NCI-H146 treated with DMSO at 0.1 percent for 48 hours (cell line): Measurements from ENCODE around the gene SYDE2.
A peak's percentile ranks its signal among the peaks of the same experiment; 100 is the strongest.
"Not testable (repeated sequence)": the region's sequence is repeated elsewhere in the genome, so short reads cannot be mapped to it uniquely, and the experiment has no call there.

Source experiments
- DNase-seq: peaks from one replicate; lab custom pipeline; 2025; ENCODE audit not compliant: unreplicated experiment; lab: John Stamatoyannopoulos, UW

Gene SYDE2

DNA sequence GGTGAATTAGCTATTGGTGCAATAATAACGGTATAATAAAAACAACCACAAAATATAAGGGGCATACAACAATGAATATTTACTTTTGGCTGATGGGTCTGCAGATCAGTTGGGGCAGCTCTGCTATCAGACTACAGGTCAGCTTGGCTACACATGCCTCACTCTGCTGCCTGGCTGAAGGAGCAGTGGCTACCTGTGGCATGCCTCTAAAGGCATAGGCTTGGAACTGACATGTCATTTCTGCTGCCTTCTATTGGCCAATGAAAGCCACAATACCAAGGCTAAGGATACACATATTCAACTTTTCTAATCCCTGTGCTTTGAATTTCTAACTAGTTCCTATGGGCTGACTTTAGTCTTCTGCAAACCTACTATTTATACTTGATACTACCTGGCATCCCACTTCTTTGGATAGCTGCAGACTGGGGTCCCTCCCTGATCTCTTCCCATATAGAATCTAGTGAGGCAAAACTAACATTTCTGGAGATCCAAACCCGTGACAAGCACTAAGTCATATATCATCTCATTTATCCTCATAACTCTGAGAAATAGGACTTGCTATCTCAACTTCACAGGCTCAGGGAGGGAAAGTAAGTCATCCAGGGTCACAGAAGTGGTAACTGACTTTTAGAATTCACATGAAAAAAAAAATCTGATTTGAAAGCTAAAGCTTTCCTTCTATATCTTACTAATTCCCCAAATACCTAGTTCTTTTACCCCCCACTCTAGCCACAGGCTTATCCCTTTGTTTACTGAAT is 19.2 kb upstream of the SYDE2 start:
- no peak for DNase-seq

DNA sequence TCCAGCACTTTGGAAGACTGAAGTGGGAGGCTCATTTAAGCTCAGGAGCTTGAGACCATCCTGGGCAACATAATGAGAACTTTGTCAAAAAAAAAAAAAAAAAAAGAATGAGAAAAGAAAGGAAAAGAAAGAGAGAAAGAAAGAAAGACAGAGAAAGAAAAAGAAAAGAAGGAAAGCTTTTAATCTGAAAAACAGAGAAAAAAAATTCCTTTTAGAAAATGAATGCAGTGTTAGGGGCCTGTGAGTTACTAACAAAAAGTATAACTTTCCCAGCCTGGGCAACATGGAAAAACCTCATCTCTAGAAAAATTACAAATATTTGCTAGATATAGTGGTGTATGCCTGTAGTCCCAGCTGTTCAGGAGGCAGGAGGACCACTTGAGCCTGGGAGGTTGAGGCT is 15.9 kb upstream of the SYDE2 start:
- no peak for DNase-seq

DNA sequence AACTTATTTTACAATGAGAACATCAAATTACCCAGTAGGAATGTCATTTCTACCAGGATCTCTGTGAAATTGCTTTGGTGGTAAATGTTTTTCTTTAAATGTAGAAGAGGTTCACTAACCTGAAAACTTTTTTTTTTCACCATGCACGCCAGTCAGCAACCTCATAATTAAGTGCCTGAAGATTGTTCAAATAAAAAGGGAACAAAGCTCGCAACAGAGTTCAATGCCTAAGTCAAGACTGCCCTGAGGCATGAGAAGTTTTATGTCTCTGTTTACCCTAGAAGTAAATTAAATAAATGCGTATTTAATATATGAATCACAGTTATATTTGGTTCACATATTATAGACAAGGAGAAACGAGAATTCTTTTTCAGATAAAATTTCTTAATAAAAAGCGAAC is 13.8 kb upstream of the SYDE2 start:
- no peak for DNase-seq

DNA sequence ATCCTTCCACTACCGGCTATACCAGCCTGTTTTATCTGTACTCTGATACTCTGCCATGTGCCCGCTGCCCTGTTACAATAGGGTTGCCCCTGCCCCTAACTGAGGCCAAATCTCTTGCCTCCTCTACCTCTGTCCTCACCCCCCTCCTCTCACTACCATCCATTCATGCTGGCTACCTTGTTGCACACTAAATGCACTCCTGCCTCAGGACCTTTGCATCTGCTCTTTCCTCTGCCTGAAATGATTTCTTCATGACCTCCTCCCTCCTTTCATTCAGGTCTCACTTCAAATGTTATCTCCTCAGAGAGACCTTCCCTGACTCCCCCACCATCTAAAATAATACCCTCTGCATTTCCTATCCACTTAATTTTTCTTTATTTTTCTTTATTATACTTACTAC is 7.7 kb upstream of the SYDE2 start:
- DNase-seq = no peak

DNA sequence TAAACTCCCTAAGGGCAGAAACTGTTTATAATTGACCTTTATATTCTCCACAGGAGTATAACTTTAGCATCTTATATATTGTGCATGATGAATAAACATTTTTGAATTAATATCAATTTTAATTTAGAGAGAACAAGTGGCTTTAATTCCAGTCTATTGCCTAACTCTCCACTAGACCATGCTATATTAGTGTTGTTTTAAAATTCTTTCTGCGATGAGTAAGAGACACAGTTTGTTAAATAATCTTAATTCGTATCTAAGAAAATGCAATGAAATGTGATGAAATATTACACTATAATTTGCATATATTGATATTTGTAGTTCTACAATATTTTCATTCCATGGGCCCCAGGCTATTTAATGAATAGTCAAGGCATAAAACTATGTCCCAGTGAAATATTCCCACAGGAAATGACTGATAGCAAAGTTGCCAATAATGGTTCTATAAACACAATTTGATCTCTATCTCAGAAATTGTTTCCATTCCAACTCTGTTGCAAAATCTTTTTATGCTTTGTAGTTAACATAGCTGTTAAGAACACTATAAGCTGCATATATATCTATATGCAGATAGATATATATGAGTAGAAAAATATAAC is 2.9 kb upstream of the SYDE2 start:
- DNase-seq = no peak

DNA sequence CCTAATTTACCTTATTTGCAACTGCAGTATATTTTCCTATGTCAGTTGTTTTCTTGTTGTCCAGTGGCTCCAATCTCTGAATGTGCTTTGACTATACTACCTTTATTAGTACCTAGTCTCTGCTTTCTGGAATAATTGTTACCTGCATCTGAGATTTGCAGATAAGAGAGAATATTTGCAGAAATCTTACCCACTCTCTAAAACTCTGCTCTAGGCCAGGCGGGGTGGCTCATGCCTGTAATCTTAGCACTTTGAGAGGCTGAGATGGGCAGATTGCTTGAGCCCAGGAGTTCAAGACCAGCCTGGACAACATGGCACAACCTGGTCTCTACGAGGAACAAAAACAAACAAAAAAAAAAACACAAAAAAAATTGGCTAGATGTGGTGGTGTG is 2.0 kb upstream of the SYDE2 start:
- DNase-seq = no peak

DNA sequence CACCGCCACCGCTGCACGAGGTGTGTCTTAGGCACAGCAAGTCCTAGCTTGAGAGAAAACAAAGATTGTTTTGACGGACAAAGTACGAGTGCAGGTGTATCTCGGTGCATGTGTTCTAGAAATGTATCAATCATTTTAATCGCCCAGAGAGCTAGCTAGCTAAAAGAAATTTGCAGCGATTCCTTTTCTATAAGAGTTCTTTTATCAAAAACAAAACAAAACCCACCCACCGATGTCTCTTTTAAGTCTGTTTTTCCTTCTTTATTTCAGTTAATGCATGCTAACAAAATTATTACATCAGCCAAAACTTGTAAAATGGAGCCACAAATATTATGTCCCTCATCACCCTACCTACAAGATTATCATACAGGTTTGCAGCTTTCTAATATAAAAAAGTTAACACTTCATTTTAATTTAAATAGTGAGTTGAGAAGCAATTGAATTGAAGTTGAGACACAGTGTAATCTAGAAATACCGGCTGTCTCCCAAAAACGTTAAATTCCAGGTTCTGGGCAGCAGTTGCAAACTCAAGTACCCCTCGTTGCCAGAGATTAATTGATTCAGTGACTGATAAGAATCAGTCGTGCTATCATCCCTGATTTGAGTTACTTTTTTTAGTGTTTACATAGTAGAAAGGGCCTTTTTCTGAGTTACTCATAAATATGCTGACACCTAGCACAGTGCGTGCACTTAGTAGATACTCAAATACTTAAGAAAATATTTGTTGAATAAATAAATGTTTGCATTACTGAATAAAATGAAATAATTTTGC is 1.5 kb upstream of the SYDE2 start:
- DNase-seq = no peak

DNA sequence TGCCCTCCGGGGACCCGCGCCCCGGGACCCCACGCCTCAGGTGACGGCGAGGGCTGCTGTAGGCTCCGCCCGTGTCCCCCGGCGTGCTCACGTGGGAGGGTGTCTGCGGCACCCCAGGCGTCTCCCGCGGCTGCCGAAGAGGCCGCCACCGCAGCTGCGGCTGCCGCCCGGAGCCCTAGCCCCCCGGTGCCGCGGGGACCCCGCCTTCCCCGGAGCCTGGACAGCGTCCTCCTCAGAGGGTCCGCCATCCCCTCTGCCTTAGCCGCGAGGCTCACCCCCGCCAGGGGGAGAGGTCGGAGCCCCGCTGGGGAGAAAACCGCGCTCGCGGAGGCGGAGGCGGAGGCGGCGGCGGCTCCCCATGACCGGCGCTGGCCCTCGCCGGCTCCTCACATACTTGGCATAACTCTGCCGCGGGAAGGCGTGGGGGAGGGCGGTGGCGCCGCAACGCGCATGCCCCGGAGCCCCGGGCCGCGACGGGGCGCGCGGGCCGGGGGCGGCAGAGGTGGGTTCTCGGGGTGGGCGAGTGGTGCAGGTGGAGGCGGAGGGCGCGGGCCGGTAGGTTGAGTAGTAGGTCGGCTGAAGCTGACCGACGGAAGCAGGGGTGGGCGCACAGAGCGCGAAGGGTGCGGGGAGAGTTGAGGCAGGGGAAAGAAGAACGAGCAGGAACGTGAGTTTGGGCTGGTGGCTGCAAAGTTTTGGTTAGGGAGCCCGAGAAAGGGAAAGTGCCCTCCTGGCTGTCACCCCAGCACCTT is 700 bp upstream of the SYDE2 start:
- peak; percentile 34 for DNase-seq

DNA sequence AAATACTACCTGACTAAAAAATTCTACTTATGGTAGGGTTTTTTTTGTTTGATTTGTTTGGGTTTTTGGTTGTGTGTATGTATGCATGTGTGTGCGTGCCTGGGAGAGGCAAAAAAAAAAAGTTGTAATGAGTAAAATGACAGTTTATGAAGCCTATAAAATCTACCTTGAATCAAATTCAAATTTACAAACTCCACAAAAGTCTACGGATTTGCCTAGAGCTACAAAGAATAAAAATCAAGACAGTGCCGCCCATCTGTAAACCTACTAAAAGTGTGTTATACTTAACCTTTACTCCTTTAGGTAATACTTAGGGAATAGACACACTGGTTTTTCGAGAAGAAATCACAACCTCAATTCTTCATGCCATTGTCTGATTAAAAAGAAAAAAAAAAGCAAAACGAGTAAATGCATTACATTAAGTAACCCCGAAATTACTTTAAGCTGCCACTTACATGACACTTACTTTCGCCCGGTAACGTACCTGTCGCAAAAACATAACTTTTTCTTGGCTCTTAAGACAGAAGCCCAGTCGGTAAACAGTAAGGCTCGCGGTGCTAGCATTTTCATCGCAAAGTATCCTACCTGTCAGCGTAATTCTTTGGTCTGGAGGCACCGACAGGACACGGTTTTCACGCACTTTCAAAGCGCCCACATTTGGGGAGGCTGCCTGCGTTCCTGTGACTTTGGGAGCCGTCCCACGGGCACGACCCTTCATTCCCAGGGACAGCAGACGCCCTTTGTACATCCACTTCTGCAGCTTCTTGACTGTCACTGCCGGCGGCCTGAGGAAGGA is 951 bp downstream of the SYDE2 start:
- no peak for DNase-seq

DNA sequence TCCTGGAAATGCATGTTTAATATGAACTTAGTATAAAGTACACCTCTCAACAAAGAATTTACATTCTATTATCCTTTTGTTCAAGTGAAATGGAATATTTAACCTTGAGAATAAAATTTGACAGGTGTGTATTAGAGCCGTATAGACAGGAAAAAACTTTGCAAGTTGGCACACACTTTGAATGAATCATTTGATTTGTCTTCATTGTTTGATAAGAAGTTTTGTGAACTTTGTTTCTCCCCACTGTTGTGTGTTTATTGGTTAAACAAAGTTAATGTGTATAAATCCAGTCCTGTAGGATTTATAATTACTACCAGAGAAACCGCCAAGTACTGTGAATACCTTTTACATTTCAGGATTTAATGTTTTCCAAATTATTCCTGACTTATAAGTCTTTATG is 2.0 kb downstream of the SYDE2 start:
- DNase-seq = no peak

DNA sequence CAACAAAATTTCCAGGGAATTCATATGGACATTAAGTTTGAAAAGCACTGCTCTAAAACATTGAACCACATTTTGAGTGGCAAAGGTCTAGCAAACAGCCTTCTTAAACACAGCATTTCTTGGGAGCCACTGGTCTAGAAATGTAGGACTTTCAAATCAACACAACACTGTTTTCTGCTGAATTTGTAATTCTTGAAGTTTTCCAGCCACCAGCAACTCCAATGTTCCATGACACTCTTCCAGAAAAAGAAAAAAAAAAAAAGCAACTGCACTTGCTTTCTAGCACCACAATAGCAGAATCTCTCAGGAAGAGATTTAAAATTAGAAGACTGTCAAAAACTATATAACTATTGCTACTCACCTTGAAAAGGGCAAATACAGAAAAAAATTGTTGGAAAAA is 4.5 kb downstream of the SYDE2 start:
- DNase-seq = no peak

DNA sequence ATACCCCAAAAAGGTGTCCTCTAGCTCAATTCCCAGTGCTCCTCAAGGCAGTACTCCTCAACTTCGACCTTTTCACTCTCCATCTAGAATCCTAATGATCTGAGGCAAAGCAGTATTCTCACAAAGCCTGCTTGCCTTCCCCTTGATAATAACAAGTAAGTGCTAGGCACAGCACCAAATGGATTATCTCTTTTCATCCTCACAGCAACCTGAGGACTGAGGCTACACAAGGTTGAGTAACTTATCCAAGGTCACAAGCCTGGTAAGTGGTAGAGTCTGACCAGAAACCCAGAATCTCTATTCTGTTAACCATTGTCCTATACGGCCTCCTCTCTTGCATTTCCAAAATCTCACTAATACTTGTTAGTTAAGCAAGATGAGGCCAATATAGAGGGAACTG is 5.1 kb downstream of the SYDE2 start:
- DNase-seq = no peak

DNA sequence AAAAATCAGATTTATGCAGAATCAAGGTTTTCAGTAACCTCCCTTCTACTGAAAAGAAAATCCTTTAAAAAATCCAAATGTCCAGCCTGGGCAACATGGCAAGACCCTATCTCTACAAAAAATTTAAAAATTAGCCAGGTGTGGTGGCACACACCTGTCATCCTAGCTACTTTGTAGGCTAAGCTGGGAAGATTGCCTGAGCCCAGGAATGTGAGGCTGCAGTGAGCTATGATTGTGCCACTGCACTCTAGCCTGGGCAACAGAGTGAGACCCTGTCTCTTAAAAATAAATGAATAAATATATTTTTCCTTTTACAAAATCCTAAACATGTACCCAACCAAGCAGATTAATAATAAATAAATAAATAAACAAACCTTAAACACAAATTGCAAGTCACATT is 8.7 kb downstream of the SYDE2 start:
- not testable (repeated sequence) for DNase-seq

DNA sequence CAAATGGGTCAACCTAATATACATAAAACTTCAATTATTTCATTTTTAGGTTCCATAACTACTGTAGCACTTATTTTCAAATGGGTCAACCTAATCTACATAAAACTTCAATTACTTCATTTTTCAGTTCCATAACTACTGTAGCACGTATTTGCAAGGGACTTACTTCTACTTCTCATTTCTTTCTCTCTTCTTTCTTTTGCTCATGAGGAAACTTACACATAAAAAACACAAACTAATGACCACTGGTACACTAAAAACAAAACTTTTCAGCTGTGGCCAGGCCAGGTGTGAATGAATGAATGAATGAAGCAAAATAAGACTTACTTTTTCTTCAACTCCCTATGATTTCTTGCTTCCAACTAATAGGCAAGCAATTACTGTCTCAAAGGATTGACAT is 11.7 kb downstream of the SYDE2 start:
- DNase-seq = no peak

DNA sequence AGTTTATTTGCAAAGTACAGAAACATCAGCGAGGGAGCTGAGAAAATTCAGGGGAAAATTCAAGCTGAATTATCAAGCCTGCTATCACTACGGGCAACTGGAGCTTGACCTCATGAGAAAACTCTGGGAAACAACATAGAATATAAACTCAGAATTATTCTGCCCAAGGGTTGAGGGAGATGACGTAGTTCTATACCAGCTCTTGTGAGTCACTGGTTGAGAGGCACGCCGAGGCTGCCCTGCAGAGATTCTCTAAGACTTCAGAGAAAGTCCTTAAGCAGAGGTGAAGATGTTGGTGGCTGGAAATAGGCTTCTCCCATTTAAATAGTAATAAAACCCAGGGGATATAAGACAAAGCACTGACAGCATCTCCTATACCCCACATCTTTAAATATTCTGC is 12.3 kb downstream of the SYDE2 start:
- DNase-seq = no peak

DNA sequence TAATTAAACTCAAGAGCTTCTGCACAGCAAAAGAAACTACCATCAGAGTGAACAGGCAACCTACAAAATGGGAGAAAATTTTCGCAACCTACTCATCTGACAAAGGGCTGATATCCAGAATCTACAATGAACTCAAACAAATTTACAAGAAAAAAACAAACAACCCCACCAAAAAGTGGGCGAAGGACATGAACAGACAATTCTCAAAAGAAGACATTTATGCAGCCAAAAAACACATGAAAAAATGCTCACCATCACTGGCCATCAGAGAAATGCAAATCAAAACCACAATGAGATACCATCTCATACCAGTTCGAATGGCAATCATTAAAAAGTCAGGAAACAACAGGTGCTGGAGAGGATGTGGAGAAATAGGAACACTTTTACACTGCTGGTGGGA is 13.8 kb downstream of the SYDE2 start:
- DNase-seq = not testable (repeated sequence)

DNA sequence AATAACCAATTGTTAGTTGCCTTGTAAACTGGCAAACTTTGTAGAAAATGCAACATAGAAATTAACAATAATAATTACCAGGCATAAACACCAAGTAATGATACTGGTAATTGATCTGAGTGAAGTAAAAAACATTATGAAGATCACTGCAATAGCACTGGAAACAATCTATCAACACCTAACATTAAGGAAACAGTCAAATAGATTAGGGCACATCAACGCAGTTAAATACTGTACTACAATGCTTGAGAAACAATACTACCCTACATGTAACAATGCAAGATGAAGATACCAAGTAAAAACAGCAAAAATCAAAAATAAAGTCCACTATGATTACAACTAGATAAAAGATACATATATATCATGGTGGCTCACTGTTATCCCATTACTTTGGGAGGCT is 16.6 kb downstream of the SYDE2 start:
- no peak for DNase-seq

DNA sequence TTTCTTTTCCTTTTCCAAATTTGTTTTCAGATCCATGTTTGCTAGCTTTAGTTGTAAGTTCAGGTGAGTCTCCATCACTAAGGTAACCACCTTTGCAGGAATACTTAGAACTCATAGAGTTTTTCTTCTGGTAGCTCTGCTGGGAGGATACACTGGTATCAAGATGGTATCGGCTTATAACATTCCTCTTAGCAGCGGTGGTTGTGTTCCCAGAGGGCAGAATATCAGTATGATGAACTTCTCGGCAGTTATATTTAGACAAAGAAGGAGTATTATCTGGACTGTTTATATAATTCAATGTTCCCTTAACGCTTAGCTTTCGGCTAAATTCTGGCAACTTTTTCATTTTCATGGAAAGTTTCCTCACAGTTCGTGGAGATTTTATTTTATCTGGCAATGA is 18.1 kb downstream of the SYDE2 start:
- DNase-seq = no peak

DNA sequence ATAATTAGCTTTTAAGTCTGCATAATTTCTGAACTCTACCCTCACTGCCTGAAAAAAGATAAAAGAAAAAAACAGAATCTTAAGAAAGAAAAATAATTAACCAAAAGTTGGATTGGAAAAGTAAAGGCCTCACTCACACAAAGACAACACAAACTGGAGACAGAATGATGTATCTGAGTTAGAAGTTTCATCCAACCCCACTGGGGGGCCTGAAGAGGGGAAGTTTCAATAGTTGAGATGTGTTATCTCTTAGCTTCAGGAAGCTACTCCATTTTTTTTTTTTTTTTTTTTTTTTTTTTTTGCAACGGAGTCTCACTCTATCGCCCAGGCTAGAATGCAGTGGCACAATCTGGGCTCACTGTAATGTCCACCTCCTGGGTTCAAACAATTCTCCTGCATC is 19.9 kb downstream of the SYDE2 start:
- DNase-seq = no peak

DNA sequence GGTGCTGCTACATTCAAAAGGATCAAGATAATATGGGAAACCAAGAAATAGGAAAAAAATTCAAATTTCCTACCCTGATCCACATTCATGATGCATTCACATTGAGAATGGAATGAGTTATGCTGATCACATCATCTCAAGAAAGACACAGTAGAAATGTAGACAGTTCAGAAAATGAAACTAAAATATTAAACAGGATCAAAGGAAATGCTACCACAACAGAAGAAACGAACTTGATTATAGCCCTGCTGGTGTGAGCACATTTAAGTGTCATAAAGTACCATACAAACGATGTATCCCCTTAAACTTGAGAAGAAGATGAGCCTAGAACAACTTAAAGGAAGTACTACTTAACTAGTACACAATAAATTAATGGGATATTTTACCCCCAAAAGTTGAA is 21.3 kb downstream of the SYDE2 start:
- DNase-seq = no peak

DNA sequence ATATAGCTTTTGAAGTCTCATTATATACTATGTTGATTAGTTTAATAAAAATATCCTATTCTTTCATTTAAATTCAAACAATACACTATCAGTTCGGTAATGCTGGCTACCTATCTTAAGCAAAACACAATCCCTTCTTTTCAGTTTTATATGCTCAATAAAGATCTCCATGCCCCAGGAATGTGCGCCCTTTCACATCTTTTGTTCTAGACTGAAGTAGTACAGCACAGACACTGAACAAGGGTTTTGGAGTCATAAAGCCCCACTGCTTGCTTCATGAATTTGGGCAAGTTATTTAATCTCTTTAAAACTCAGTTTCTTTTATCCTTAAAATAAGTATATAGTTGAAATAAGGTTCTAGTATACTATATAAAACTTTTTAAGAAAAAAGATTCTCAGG is 22.4 kb downstream of the SYDE2 start:
- no peak for DNase-seq
